Karpas-422 (cell line): ENCODE data around the gene STX4. TPM values are rescaled to one million over a fixed set of nuclear protein-coding genes. Genes with fewer than 3 reads are reported as not detected.

Source experiments
- DNase-seq: peaks from one replicate; pipeline ENCODE4 v3.0.0-alpha.2; 2015
- H2AFZ ChIP-seq: fragments of 200-600 bp; sonication (generic); 2 replicates; pipeline ENCODE4 v1.6.1; 2014; ENCODE audit warnings: antibody characterized with exemption, low read length, mixed read lengths
- H3K27ac ChIP-seq: fragments of 200-600 bp; sonication (generic); 2 replicates; pipeline ENCODE4 v1.5.1; 2014; ENCODE audit warnings: mild to moderate bottlenecking, low read length, moderate library complexity
- H3K27me3 ChIP-seq: fragments of 200-600 bp; sonication (generic); 2 replicates; pipeline ENCODE4 v1.6.1; 2014; ENCODE audit warnings: low read length, mixed read lengths
- H3K36me3 ChIP-seq: fragments of 200-600 bp; sonication (generic); 2 replicates; pipeline ENCODE4 v1.6.1; 2014; ENCODE audit warnings: low read length, mixed read lengths; ENCODE audit not compliant: insufficient read depth
- H3K4me1 ChIP-seq: fragments of 200-600 bp; sonication (generic); 2 replicates; pipeline ENCODE4 v1.6.1; 2014; ENCODE audit warnings: mild to moderate bottlenecking, low read length, mixed read lengths
- H3K4me2 ChIP-seq: fragments of 200-600 bp; sonication (generic); 2 replicates; pipeline ENCODE4 v1.6.1; 2014; ENCODE audit warnings: low read length, low read depth, mild to moderate bottlenecking; ENCODE audit not compliant: poor library complexity, severe bottlenecking
- H3K4me3 ChIP-seq: fragments of 200-600 bp; sonication (generic); 2 replicates; pipeline ENCODE4 v1.5.1; 2014; ENCODE audit warnings: mild to moderate bottlenecking, antibody characterized with exemption, low read length, mixed read lengths
- H3K79me2 ChIP-seq: fragments of 200-600 bp; sonication (generic); 2 replicates; pipeline ENCODE4 v1.6.1; 2014; ENCODE audit warnings: mild to moderate bottlenecking, low read length, mixed read lengths
- H3K9ac ChIP-seq: fragments of 200-600 bp; sonication (generic); 2 replicates; pipeline ENCODE4 v1.6.0; 2014; ENCODE audit warnings: low read length
- H3K9me2 ChIP-seq: fragments of 200-600 bp; sonication (generic), shearing (Covaris generic); replicated peaks from 2 replicates; pipeline ENCODE4 v1.6.0; 2014; ENCODE audit warnings: mild to moderate bottlenecking, low read length, moderate library complexity; ENCODE audit not compliant: insufficient read depth
- H3K9me3 ChIP-seq: fragments of 300-700, 200-600 bp; sonication (generic); 2 replicates; pipeline ENCODE4 v1.6.1; 2014; ENCODE audit warnings: low read length, mixed read lengths
- H4K20me1 ChIP-seq: fragments of 200-600 bp; sonication (generic); 2 replicates; pipeline ENCODE4 v1.6.1; 2014; ENCODE audit warnings: mild to moderate bottlenecking, antibody characterized with exemption, low read length, low read depth; ENCODE audit not compliant: insufficient read depth
- total RNA-seq: library from RNA; depleted of rRNA; stranded (reverse); fragments of >200 nt; shearing (Covaris generic); gene quantifications from 2 replicates; pipeline ENCODE4 v1.2.3, GENCODE V29; 2014; ENCODE audit warnings: low replicate concordance

STX4 gene
- total RNA-seq, 1 experiment from 2014 or later: 16.7 TPM

GRCh38 chr16:30996985-30997724 lies 36.2 kb upstream of the STX4 start:
- Histone ChIP-seq H3K4me2 (peak overlapping the region; percentile 89), H3K9ac (peak overlapping the region; percentile 73), H3K4me1 (peaks cover 16% of the 10 kb centered on the region), H3K4me3 (peak overlapping the region; percentile 83), H3K9me2 (no peaks in the 10 kb centered on the region), H4K20me1 (no peaks in the 10 kb centered on the region), H3K79me2 (no peaks in the 10 kb centered on the region), H3K36me3 (no peaks in the 10 kb centered on the region), H3K27me3 (no peaks in the 10 kb centered on the region), H3K27ac (no peak overlapping the region), H2AFZ (peak overlapping the region; percentile 48; the same call in 1 of the 2 replicates), H3K9me3 (no peaks in the 10 kb centered on the region)
- DNase-seq: peak; percentile 91

GRCh38 chr16:30997725-30998711 lies 35.3 kb upstream of the STX4 start:
- no peaks in the 10 kb centered on the region for H3K36me3 ChIP-seq
- H3K4me3 ChIP-seq: no peak overlapping the region
- no peak overlapping the region for H3K27ac ChIP-seq

GRCh38 chr16:30998852-30999761 lies 34.3 kb upstream of the STX4 start:
- Histone ChIP-seq H3K4me1 (peaks cover 16% of the 10 kb centered on the region), H2AFZ (no peak overlapping the region), H3K36me3 (no peaks in the 10 kb centered on the region), H3K27ac (no peak overlapping the region), H3K4me2 (no peak overlapping the region), H3K9me2 (no peaks in the 10 kb centered on the region), H3K4me3 (no peak overlapping the region), H3K27me3 (no peaks in the 10 kb centered on the region), H3K9me3 (no peaks in the 10 kb centered on the region), H3K9ac (no peak overlapping the region), H4K20me1 (no peaks in the 10 kb centered on the region), H3K79me2 (no peaks in the 10 kb centered on the region)
- no peak for DNase-seq

More at GRCh38 chr16:30997725-30998711, 35.3 kb upstream of the STX4 start:
- no peaks in the 10 kb centered on the region for H3K79me2 ChIP-seq
- H4K20me1 ChIP-seq: no peaks in the 10 kb centered on the region
- DNase-seq: no peak
- no peaks in the 10 kb centered on the region for H3K9me3 ChIP-seq
- no peak overlapping the region for H2AFZ ChIP-seq
- H3K4me2 ChIP-seq: no peak overlapping the region
- H3K27me3 ChIP-seq: no peaks in the 10 kb centered on the region
- H3K4me1 ChIP-seq: peaks cover 16% of the 10 kb centered on the region
- H3K9me2 ChIP-seq: no peaks in the 10 kb centered on the region
- H3K9ac ChIP-seq: no peak overlapping the region

GRCh38 chr16:31000671-31001382 lies 32.5 kb upstream of the STX4 start:
- peaks cover 16% of the 10 kb centered on the region for H3K4me1 ChIP-seq
- H4K20me1 ChIP-seq: no peaks in the 10 kb centered on the region
- H3K4me2 ChIP-seq: no peak overlapping the region
- H3K27me3 ChIP-seq: no peaks in the 10 kb centered on the region
- H3K36me3 ChIP-seq: no peaks in the 10 kb centered on the region
- no peak overlapping the region for H3K9ac ChIP-seq
- no peak overlapping the region for H3K4me3 ChIP-seq
- DNase-seq: no peak
- no peak overlapping the region for H3K27ac ChIP-seq
- no peak overlapping the region for H2AFZ ChIP-seq
- no peaks in the 10 kb centered on the region for H3K79me2 ChIP-seq
- H3K9me3 ChIP-seq: no peaks in the 10 kb centered on the region
- H3K9me2 ChIP-seq: no peaks in the 10 kb centered on the region

- Histone ChIP-seq H3K9ac (no peak overlapping the region), H3K4me1 (peaks cover 7% of the 10 kb centered on the region), H3K36me3 (no peaks in the 10 kb centered on the region), H3K4me2 (no peak overlapping the region), H3K27ac (no peak overlapping the region), H3K4me3 (no peak overlapping the region), H2AFZ (no peak overlapping the region), H3K9me3 (no peaks in the 10 kb centered on the region), H3K27me3 (no peaks in the 10 kb centered on the region), H3K79me2 (no peaks in the 10 kb centered on the region), H3K9me2 (no peaks in the 10 kb centered on the region), H4K20me1 (no peaks in the 10 kb centered on the region)
- no peak for DNase-seq
These were observed 31.7 kb upstream of the STX4 start for GRCh38 chr16:31001507-31002249.

- no peaks in the 10 kb centered on the region for H3K36me3 ChIP-seq
- H3K9ac ChIP-seq: no peak overlapping the region
- H2AFZ ChIP-seq: no peak overlapping the region
- no peaks in the 10 kb centered on the region for H3K9me2 ChIP-seq
- no peaks in the 10 kb centered on the region for H3K27me3 ChIP-seq
- peaks cover 4% of the 10 kb centered on the region for H3K4me1 ChIP-seq
- no peak overlapping the region for H3K27ac ChIP-seq
- H3K79me2 ChIP-seq: no peaks in the 10 kb centered on the region
- no peak overlapping the region for H3K4me2 ChIP-seq
- no peak for DNase-seq
- H4K20me1 ChIP-seq: no peaks in the 10 kb centered on the region
- no peaks in the 10 kb centered on the region for H3K9me3 ChIP-seq
- H3K4me3 ChIP-seq: no peak overlapping the region
These were observed 31.1 kb upstream of the STX4 start for GRCh38 chr16:31002250-31002700.

- Histone ChIP-seq H3K4me2 (no peak overlapping the region), H3K27me3 (no peaks in the 10 kb centered on the region), H3K36me3 (no peaks in the 10 kb centered on the region), H3K9me3 (no peaks in the 10 kb centered on the region), H3K4me1 (peaks cover 4% of the 10 kb centered on the region), H3K9ac (no peak overlapping the region), H3K9me2 (no peaks in the 10 kb centered on the region), H4K20me1 (no peaks in the 10 kb centered on the region), H3K79me2 (no peaks in the 10 kb centered on the region), H2AFZ (no peak overlapping the region), H3K4me3 (no peak overlapping the region), H3K27ac (no peak overlapping the region)
- DNase-seq: no peak
These were observed 30.5 kb upstream of the STX4 start for GRCh38 chr16:31002862-31003341.
